HG02798 (cell line): ENCODE measurements around the gene DKK3.

Experiments used
- ATAC-seq: cut with Tn5 transposase; IDR thresholded peaks from one replicate; pipeline ENCODE4 v1.9.1; 2021; ENCODE audit warnings: mild to moderate bottlenecking; ENCODE audit not compliant: unreplicated experiment, poor library complexity

DKK3 gene

GRCh38 chr11:11985016-11985715 is 23.3 kb downstream of the DKK3 start:
- ATAC-seq, result no peak

GRCh38 chr11:11984563-11984962 is 23.9 kb downstream of the DKK3 start:
- no peak for ATAC-seq

- ATAC-seq, result no peak
These were observed 25.0 kb downstream of the DKK3 start for GRCh38 chr11:11983427-11983826.

GRCh38 chr11:11982975-11983374 is 25.5 kb downstream of the DKK3 start:
- ATAC-seq, result no peak

- no peak for ATAC-seq
These were observed 26.0 kb downstream of the DKK3 start for GRCh38 chr11:11982461-11982860.

- no peak for ATAC-seq
These were observed 26.6 kb downstream of the DKK3 start for GRCh38 chr11:11981840-11982239.

GRCh38 chr11:11981364-11981763 is 27.1 kb downstream of the DKK3 start:
- ATAC-seq, result no peak

GRCh38 chr11:11980841-11981308 is 27.6 kb downstream of the DKK3 start:
- ATAC-seq, result no peak

- ATAC-seq, result no peak
These were observed 28.2 kb downstream of the DKK3 start for GRCh38 chr11:11980200-11980599.

- no peak for ATAC-seq
These were observed 28.8 kb downstream of the DKK3 start for GRCh38 chr11:11979488-11980117.

GRCh38 chr11:11978792-11979487 is 29.5 kb downstream of the DKK3 start:
- ATAC-seq, result no peak

- no peak for ATAC-seq
These were observed 30.3 kb downstream of the DKK3 start for GRCh38 chr11:11978098-11978637.

- ATAC-seq, result no peak
These were observed 31.1 kb downstream of the DKK3 start for GRCh38 chr11:11977206-11977938.

- no peak for ATAC-seq
These were observed 31.8 kb downstream of the DKK3 start for GRCh38 chr11:11976481-11977127.

GRCh38 chr11:11975201-11976092 is 33.0 kb downstream of the DKK3 start:
- ATAC-seq, result no peak

GRCh38 chr11:11973866-11974265 is 34.6 kb downstream of the DKK3 start:
- ATAC-seq, result no peak

- ATAC-seq, result no peak
These were observed 35.0 kb downstream of the DKK3 start for GRCh38 chr11:11973361-11973800.

GRCh38 chr11:11972730-11973341 is 35.6 kb downstream of the DKK3 start:
- ATAC-seq, result no peak
